SK-N-SH (cell line): Measurements from ENCODE around the gene SLC8A1. TPM values are rescaled to one million over a fixed set of nuclear protein-coding genes. Genes with fewer than 3 reads are reported as not detected.

Experiments
- CTCF ChIA-PET: fragments of 300-600, 350-600 bp; formaldehyde crosslinking; extraction: SDS; loops from one replicate; lab custom pipeline; 2021; lab: Yijun Ruan, JAX
- POLR2A ChIA-PET: fragments of 350-600 bp; sonication (Branson Sonifier 250); formaldehyde crosslinking; extraction: SDS; loops from one replicate; lab custom pipeline; 2020; ENCODE audit warnings: antibody characterized with exemption, inconsistent platforms; lab: Yijun Ruan, JAX
- DNase-seq: peaks from one replicate; pipeline ENCODE4 v3.0.0; 2012
- H2AFZ ChIP-seq: fragments of 200-600 bp; sonication (generic); 2 replicates; pipeline ENCODE4 v1.8.1; 2016; ENCODE audit warnings: antibody characterized with exemption, mild to moderate bottlenecking, low read depth
- H3F3A ChIP-seq: fragments of 200-600 bp; sonication (generic); replicated peaks from 2 replicates; pipeline ENCODE3; 2016; ENCODE audit warnings: antibody characterized with exemption, mild to moderate bottlenecking; ENCODE audit not compliant: insufficient read depth
- H3K27ac ChIP-seq, 2 experiments: fragments of 200-500 bp in 1 of 2; fragments of 200-600 bp in 1 of 2; sonication (Bioruptor generic) in 1 of 2; sonication (generic), shearing (Covaris generic) in 1 of 2; 2 replicates each; pipeline versions ENCODE4 v1.5.1 to v1.6.1; 2014 to 2016; ENCODE audit warnings: low read depth in 2 of 2, inconsistent platforms in 1 of 2, low read length in 1 of 2, mild to moderate bottlenecking in 1 of 2, mixed read lengths in 1 of 2
- H3K27me3 ChIP-seq: fragments of 200-600 bp; sonication (generic), shearing (Covaris generic); 2 replicates; pipeline ENCODE4 v1.6.1; 2016; ENCODE audit warnings: mixed run types; ENCODE audit not compliant: insufficient read depth
- H3K36me3 ChIP-seq, 2 experiments: fragments of 200-500 bp in 1 of 2; fragments of 200-600 bp in 1 of 2; sonication (Bioruptor generic) in 1 of 2; sonication (generic) in 1 of 2; replicated peaks in 1 of 2; 2 replicates each; pipeline versions ENCODE3 to v1.5.1; 2014 to 2016; ENCODE audit warnings: low read length in 1 of 2, mild to moderate bottlenecking in 1 of 2; ENCODE audit not compliant: insufficient read depth in 2 of 2, control insufficient read depth in 1 of 2
- H3K4me1 ChIP-seq, 2 experiments: fragments of 200-500 bp in 1 of 2; fragments of 200-600 bp in 1 of 2; sonication (Bioruptor generic) in 1 of 2; sonication (generic), shearing (Covaris generic) in 1 of 2; 2 replicates each; pipeline versions ENCODE4 v1.5.1 to v1.6.1; 2014 to 2016; ENCODE audit warnings: low read depth in 1 of 2, low read length in 1 of 2, mixed run types in 1 of 2; ENCODE audit not compliant: insufficient read depth in 2 of 2, control insufficient read depth in 1 of 2
- H3K4me2 ChIP-seq: fragments of 200-600 bp; sonication (generic), shearing (Covaris generic); 2 replicates; pipeline ENCODE4 v1.6.1; 2017; ENCODE audit warnings: mixed run types
- H3K4me3 ChIP-seq, 2 experiments: fragments of 200-500 bp in 1 of 2; fragments of 200-600 bp in 1 of 2; sonication (Bioruptor generic) in 1 of 2; sonication (generic), shearing (Covaris generic) in 1 of 2; 2 replicates each; pipeline versions ENCODE4 v1.5.1 to v1.8.1; 2014 to 2016; ENCODE audit warnings: low read depth in 2 of 2, inconsistent platforms in 1 of 2, low read length in 1 of 2, mild to moderate bottlenecking in 1 of 2, mixed read lengths in 1 of 2, moderate library complexity in 1 of 2
- H3K79me2 ChIP-seq: fragments of 200-600 bp; sonication (generic); 2 replicates; pipeline ENCODE4 v1.8.1; 2017; ENCODE audit warnings: mild to moderate bottlenecking; ENCODE audit not compliant: insufficient read depth
- H3K9ac ChIP-seq: fragments of 200-600 bp; sonication (generic); 2 replicates; pipeline ENCODE4 v1.6.1; 2017; ENCODE audit warnings: mixed run types
- H3K9me2 ChIP-seq: fragments of 200-600 bp; sonication (generic); 2 replicates; pipeline ENCODE4 v1.6.1; 2017; ENCODE audit warnings: mixed run types
- H3K9me3 ChIP-seq: fragments of 200-600 bp; sonication (generic); 2 replicates; pipeline ENCODE4 v1.6.1; 2017; ENCODE audit warnings: mixed run types, mild to moderate bottlenecking, moderate library complexity
- H4K20me1 ChIP-seq: fragments of 200-600 bp; sonication (generic); 2 replicates; pipeline ENCODE4 v1.6.1; 2017; ENCODE audit warnings: mild to moderate bottlenecking, mixed run types; ENCODE audit not compliant: insufficient read depth
- CHD2 ChIP-seq: fragments of 150-350 bp; IDR thresholded peaks from 2 replicates; pipeline ENCODE4 v1.6.1; 2018; ENCODE audit warnings: low read length; ENCODE audit not compliant: partially characterized antibody
- CTCF ChIP-seq: fragments of 200-600 bp; sonication (generic); IDR thresholded peaks from 2 replicates; pipeline ENCODE4 v1.6.1; 2017; ENCODE audit warnings: antibody characterized with exemption, mild to moderate bottlenecking, moderate library complexity
- ELF1 ChIP-seq: IDR thresholded peaks from 2 replicates; pipeline ENCODE4 v1.4.0; 2012
- EP300 ChIP-seq, 2 experiments: IDR thresholded peaks; 2 replicates each; pipeline versions ENCODE4 v1.4.0 to v1.6.1; 2012; ENCODE audit warnings: borderline replicate concordance in 1 of 2, low read depth in 1 of 2, low read length in 1 of 2
- EZH2phosphoT487 ChIP-seq: fragments of 200-600 bp; sonication (generic); IDR thresholded peaks from 2 replicates; pipeline ENCODE4 v1.6.1; 2017; ENCODE audit warnings: low read depth, mixed run types, mild to moderate bottlenecking, antibody characterized with exemption, moderate library complexity, borderline replicate concordance
- FOXM1 ChIP-seq: IDR thresholded peaks from 2 replicates; pipeline ENCODE4 v1.4.0; 2012; ENCODE audit warnings: low read depth, mild to moderate bottlenecking
- NFIC ChIP-seq: IDR thresholded peaks from 2 replicates; pipeline ENCODE4 v1.4.0; 2012; ENCODE audit warnings: borderline replicate concordance
- PBX3 ChIP-seq: IDR thresholded peaks from 2 replicates; pipeline ENCODE4; 2012
- RAD21 ChIP-seq: IDR thresholded peaks from 2 replicates; pipeline ENCODE4 v1.6.1; 2012; ENCODE audit warnings: mild to moderate bottlenecking, low read length
- REST ChIP-seq: IDR thresholded peaks from 2 replicates; pipeline ENCODE4 v1.6.1; 2012; ENCODE audit warnings: mild to moderate bottlenecking, low read depth, low read length, moderate library complexity
- TEAD4 ChIP-seq: IDR thresholded peaks from 2 replicates; pipeline ENCODE4 v1.4.0; 2012; ENCODE audit warnings: mild to moderate bottlenecking, borderline replicate concordance; ENCODE audit not compliant: insufficient read depth
- USF2 ChIP-seq: fragments of 150-350 bp; IDR thresholded peaks from 2 replicates; pipeline ENCODE4 v1.6.1; 2017; ENCODE audit warnings: antibody characterized with exemption, low read length, low read depth, borderline replicate concordance
- WGBS: methylation state at CpG from one replicate; pipeline ENCODE4 v1.1.6; 2017; ENCODE audit warnings: low lambda C conversion rate; 5-methylcytosine and 5-hydroxymethylcytosine counted together
- polyA plus RNA-seq, 3 experiments: library from polyadenylated mRNA; depleted of rRNA; stranded (reverse); fragments of >200 nt; gene quantifications; 2 replicates each; pipeline ENCODE4 v1.2.3, GENCODE V29; 2012

Gene SLC8A1
- polyA plus RNA-seq, 1 of the 3 experiments (the other 2 are of a cell fraction) = 3.2 TPM

- Histone ChIP-seq H2AFZ (no peak overlapping the region), H3K9ac (no peak overlapping the region), H3K36me3 (no peaks in the 10 kb centered on the region), H3K9me3 (no peaks in the 10 kb centered on the region), H3K27me3 (no peaks in the 10 kb centered on the region), H3F3A (peaks cover 17% of the 10 kb centered on the region), H3K4me2 (no peak overlapping the region), H3K79me2 (no peaks in the 10 kb centered on the region), H3K4me3 (no peak overlapping the region), H4K20me1 (no peaks in the 10 kb centered on the region), H3K4me1 (peaks cover 2 to 9% of the 10 kb centered on the region in 2 experiments; a peak in 1 of 4 replicates), H3K27ac (no peak overlapping the region), H3K9me2 (no peaks in the 10 kb centered on the region)
- 91% methylated on average over 12 of the region's 12 CpGs for WGBS
- ChIA-PET POLR2A (no interaction called here), CTCF (no interaction called here)
- DNase-seq = no peak
- TF ChIP-seq CHD2 (no peak), EP300 (IDR thresholded peaks at IDR 0.05; ENCODE audit: borderline replicate concordance in 1 of 2, low read depth in 1 of 2, low read length in 1 of 2) (no peak), PBX3 (no peak), USF2 (no peak), RAD21 (no peak), NFIC (no peak), FOXM1 (no peak), CTCF (no peak), EZH2phosphoT487 (no peak), TEAD4 (no peak), REST (no peak), ELF1 (no peak)
Measured at GRCh38 chr2:40115348-40115747, 336.5 kb downstream of the SLC8A1 start.
